HG03103 (cell line): ENCODE data around the gene OR1J4.

ENCODE experiments used
- ATAC-seq: cut with Tn5 transposase; IDR thresholded peaks from one replicate; pipeline ENCODE4 v1.9.1; 2021; ENCODE audit warnings: low read depth; ENCODE audit not compliant: unreplicated experiment

The OR1J4 gene

DNA sequence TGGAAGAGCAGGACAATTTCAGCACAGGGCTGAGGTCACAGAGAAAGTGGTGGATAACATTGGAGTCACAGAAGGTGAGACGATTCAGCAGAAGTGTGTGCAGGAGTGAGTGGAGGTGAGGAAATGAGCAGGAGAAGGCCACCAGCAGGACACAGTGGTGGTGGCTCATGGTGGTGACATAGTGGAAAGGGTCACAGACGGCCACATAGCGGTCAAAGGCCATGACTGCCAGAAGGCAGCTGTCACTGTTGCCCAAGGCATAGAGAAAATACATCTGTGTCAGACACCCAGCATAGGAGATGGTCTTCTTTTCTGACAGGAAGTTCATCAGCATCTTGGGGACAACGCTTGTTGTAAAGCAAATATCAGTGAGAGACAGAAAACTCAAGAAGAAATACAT lies 49.0 kb downstream of the OR1J4 start:
- ATAC-seq: no peak
